ENCODE measurements around the gene INPP5E. TPM values are rescaled to one million over a fixed set of nuclear protein-coding genes. Genes with fewer than 3 reads are reported as not detected.

The INPP5E gene
- total and polyA plus RNA-seq, 2 experiments from 2014 or later = 5.8 to 13.4 TPM

GRCh38 chr9:136456258-136456657 lies 16.6 kb upstream of the INPP5E start:
- peaks cover 4% of the 10 kb centered on the region; the same call in 2 of the 3 replicates for H3K9me3 Mint-ChIP-seq
- H3K4me2 ChIP-seq = no peak overlapping the region
- DNase-seq (ENCODE audit: low spot score) (no peak), ATAC-seq (no peak)
- H3K4me3 Mint-ChIP-seq = no peak overlapping the region
- H3K4me1 ChIP-seq (ENCODE audit: insufficient read depth) = no peaks in the 10 kb centered on the region
- H3K4me1 Mint-ChIP-seq = no peaks in the 10 kb centered on the region
- H4K20me1 ChIP-seq (replicated peaks; ENCODE audit: insufficient read depth) = peaks cover 6% of the 10 kb centered on the region; the same call in 1 of the 2 replicates
- no peak overlapping the region for H3K27ac ChIP-seq (ENCODE audit: low read depth)
- peaks cover 81% of the 10 kb centered on the region for H3K36me3 Mint-ChIP-seq (ENCODE audit: low read depth)
- H3K27me3 Mint-ChIP-seq (ENCODE audit: insufficient read depth, low read depth, poor library complexity) = peaks cover 9% of the 10 kb centered on the region
- H2AFZ ChIP-seq = no peak overlapping the region
- TF ChIP-seq STAT1 (IDR thresholded peaks at IDR 0.05; ENCODE audit: unreplicated experiment) = no peak
- no peak for TF ChIP-seq EZH2 (IDR thresholded peaks at IDR 0.05; ENCODE audit: low read depth, unreplicated experiment)
- no peak for TF ChIP-seq CTCF (conservative IDR thresholded peaks at IDR 0.05; ENCODE audit: low read depth in 2 of 2)
- TF ChIP-seq NANOG (IDR thresholded peaks at IDR 0.05; ENCODE audit: borderline replicate concordance) = no peak
- no peak for TF ChIP-seq REST (IDR thresholded peaks at IDR 0.05; ENCODE audit: unreplicated experiment)
- TF ChIP-seq ETS1 (IDR thresholded peaks at IDR 0.05) = no peak
- no peak for TF ChIP-seq JUNB (IDR thresholded peaks at IDR 0.05; ENCODE audit: unreplicated experiment)
- TF ChIP-seq EZH2phosphoT487 (IDR thresholded peaks at IDR 0.05; ENCODE audit: unreplicated experiment) = no peak
- TF ChIP-seq ZNF331 (CRISPR knock-in tag; IDR thresholded peaks at IDR 0.05; ENCODE audit: low read depth) = no peak
- H3K79me2 ChIP-seq (replicated peaks; ENCODE audit: insufficient read depth) = no peaks in the 10 kb centered on the region; the same call in 1 of the 2 replicates
- peaks cover 27% of the 10 kb centered on the region for H3K36me3 ChIP-seq (ENCODE audit: insufficient read depth)
- no peaks in the 10 kb centered on the region for H3K27me3 ChIP-seq (ENCODE audit: insufficient read depth)
- no peaks in the 10 kb centered on the region for H3K9me2 ChIP-seq (ENCODE audit: insufficient read depth)
- no peak overlapping the region for H3K4me3 ChIP-seq
- peak overlapping the region; percentile 77; the same call in 1 of the 2 replicates for H3K27ac Mint-ChIP-seq
- 0 out of 2 replicates have a peak, but pooled peaks cover 7% of the 10 kb centered on the region for H3F3A ChIP-seq (replicated peaks; ENCODE audit: low read depth)
